ENCODE results near the gene CD164. TPM values are rescaled to one million over a fixed set of nuclear protein-coding genes. Genes with fewer than 3 reads are reported as not detected.
A peak's percentile ranks its signal among the peaks of the same experiment; 100 is the strongest.

The CD164 gene
- total RNA-seq, 1 donor from 2014 or later = 101 TPM

DNA sequence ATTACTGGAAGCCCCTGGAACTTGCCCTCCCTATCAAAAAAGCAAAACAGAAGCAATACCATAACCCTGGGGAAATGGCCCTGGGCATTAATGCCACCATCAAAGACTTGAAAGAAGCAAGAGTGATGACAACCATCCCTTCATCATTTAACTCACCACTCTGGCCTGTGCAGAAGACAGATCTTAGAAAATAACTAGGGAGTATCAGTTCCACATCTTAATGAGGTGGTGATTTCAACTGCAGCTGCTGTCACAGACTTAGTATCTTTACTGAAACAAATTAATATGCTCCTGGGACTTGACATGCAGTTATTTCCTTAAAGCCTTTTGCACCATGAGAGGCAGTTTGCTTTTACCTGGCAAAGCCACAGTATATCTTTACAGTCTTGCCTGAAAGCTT is 24.1 kb downstream of the CD164 start:
- peaks cover 0 to 6% of the 10 kb centered on the region in 2 donors for H3K9me3 ChIP-seq
- DNase-seq (ENCODE audit: low spot score in 2 of 2) = no peak
- TF ChIP-seq, protein P1, sequence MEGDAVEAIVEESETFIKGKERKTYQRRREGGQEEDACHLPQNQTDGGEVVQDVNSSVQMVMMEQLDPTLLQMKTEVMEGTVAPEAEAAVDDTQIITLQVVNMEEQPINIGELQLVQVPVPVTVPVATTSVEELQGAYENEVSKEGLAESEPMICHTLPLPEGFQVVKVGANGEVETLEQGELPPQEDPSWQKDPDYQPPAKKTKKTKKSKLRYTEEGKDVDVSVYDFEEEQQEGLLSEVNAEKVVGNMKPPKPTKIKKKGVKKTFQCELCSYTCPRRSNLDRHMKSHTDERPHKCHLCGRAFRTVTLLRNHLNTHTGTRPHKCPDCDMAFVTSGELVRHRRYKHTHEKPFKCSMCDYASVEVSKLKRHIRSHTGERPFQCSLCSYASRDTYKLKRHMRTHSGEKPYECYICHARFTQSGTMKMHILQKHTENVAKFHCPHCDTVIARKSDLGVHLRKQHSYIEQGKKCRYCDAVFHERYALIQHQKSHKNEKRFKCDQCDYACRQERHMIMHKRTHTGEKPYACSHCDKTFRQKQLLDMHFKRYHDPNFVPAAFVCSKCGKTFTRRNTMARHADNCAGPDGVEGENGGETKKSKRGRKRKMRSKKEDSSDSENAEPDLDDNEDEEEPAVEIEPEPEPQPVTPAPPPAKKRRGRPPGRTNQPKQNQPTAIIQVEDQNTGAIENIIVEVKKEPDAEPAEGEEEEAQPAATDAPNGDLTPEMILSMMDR (IDR thresholded peaks at IDR 0.05) = no peak
- no peaks in the 10 kb centered on the region for H3K27me3 ChIP-seq
- H3K27ac ChIP-seq = no peak overlapping the region
- peaks cover 37 to 71% of the 10 kb centered on the region in 2 donors for H3K36me3 ChIP-seq
- no peak overlapping the region for H3K4me3 ChIP-seq
- H3K4me1 ChIP-seq = no peaks in the 10 kb centered on the region
- intact Hi-C loops (cut with DNase I) = no loop called here

DNA sequence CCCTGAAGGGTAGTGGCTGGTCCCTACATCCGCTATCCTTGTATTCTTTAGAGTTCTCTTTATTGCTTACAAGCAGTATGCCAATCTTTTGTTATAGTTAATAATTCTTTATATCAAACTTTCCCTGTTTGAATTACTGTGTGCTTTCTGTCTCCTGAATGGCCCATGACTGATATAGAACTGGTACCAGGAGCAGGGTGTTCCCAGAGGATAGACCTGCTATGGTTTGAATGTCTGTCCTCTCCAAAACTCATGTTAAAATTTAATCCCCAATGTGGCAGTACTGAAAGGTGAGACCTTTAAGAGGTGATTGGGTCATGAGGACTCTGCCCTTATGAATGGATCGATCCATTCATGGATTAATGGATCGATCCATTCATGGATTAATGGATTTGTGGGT is 26.0 kb downstream of the CD164 start:
- Histone ChIP-seq H3K9me3 (peaks cover 0 to 6% of the 10 kb centered on the region in 2 donors), H3K4me3 (no peak overlapping the region), H3K27me3 (no peaks in the 10 kb centered on the region), H3K27ac (no peak overlapping the region), H3K36me3 (peaks cover 25 to 55% of the 10 kb centered on the region in 2 donors), H3K4me1 (no peaks in the 10 kb centered on the region)
- intact Hi-C loops (cut with DNase I) = no loop called here
- TF ChIP-seq, protein P1 (IDR thresholded peaks at IDR 0.05) = no peak
- DNase-seq (ENCODE audit: low spot score in 2 of 2) = no peak

DNA sequence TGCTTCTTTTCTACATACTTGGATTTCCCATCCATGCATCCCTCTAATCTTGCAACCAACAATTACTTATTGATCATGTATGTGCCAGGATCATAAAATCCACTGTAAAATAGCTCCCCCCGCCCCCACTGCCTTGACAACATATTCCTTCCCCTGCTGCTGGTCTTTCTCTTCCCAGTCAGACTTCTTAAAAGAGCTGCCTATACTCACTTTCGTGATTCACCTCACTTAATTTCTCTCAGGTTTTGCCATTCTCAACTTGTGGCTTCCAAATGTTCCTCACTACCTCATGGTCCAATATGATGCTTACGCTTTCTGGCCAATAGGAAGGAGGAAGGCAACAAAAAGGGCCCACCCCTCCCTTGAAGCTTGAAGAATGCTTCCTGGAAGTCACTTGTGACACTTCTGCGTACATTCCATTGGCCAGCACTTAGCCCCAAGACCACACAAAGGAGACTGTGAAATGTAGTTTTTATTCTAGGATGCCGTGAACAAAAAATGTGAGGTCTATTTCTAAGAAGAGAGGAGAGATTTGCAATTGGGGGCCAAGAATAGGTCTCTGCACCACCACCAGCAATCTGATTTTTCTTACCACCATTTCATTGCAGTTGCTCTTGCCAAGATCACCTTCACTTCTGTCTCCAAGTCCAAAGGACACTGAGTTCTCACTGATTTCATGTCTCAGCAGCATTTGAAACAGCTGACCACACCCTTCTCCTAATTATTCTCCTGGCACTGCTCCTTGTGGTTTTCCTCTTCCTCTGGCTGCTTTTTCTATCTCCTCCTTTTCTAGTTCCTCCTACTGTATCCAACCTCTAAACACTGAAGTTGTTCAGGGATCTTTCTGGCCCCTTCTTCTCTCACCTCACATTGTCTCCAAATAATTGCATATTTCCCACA is 30.8 kb downstream of the CD164 start:
- TF ChIP-seq, protein P1 (IDR thresholded peaks at IDR 0.05) = no peak
- no peaks in the 10 kb centered on the region for H3K27me3 ChIP-seq
- H3K4me3 ChIP-seq = no peak overlapping the region
- H3K9me3 ChIP-seq = peaks cover 0 to 2% of the 10 kb centered on the region in 2 donors
- H3K27ac ChIP-seq = no peak overlapping the region
- H3K36me3 ChIP-seq = peaks cover 9 to 19% of the 10 kb centered on the region in 2 donors
- no peak for DNase-seq (ENCODE audit: low spot score in 2 of 2)
- intact Hi-C loops (cut with DNase I) = no loop called here
- H3K4me1 ChIP-seq = peaks cover 0 to 4% of the 10 kb centered on the region in 2 donors

DNA sequence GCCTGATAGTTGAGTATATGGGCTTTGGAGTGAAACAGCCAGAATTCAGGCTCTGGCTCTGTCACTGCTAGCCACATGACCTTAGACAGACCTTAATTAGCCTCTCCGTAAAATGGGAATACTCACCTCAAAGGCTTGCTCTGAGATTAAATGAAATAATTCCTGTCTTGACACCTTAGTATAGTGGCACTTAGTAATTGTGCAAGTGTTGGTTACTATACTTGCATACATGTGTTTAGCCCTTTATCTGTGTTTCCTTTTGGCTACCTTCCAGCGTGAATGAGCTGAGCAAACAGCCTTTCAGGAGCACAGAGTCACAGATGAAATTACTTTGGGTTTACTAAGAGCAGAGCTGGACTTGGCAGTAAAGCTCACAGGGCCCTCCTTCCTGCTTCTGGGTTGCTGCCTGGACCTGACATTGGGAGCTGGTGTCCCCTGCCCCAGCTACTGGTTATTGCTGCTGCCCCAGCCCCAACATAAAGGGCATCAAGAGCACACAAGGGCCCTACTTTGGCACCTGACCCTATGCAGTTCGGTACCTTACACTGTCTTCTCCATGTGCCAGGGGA is 32.8 kb downstream of the CD164 start:
- H3K4me3 ChIP-seq = no peak overlapping the region
- H3K4me1 ChIP-seq = peaks cover 0 to 4% of the 10 kb centered on the region in 2 donors
- TF ChIP-seq, protein P1 (IDR thresholded peaks at IDR 0.05) = no peak
- H3K27ac ChIP-seq = peak overlapping the region in 1 of 2 donors; percentile 8
- no peaks in the 10 kb centered on the region for H3K9me3 ChIP-seq
- DNase-seq (ENCODE audit: low spot score in 2 of 2) = no peak
- intact Hi-C loops (cut with DNase I) = no loop called here
- peaks cover 0 to 8% of the 10 kb centered on the region in 2 donors for H3K36me3 ChIP-seq
- no peaks in the 10 kb centered on the region for H3K27me3 ChIP-seq

DNA sequence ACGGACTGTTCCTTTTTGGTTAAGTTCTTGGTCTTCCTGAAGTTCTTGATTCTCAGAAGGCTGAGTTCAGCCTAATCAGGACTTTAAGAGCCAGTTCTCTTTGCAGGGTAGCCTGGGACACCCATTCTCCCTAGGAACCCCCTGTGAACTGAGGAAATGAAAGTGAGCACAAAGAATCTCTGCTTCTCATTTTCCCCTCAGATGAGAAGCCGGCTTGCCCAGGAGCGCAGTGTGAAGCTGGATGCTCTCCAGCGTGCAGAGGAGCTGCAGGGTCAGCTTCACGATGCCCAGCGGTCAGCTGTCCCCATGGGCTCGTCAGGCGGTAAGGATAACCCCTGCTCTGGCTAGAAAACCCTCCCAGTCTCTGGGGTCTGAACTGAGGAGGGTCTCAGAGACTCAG is 34.0 kb downstream of the CD164 start:
- Histone ChIP-seq H3K36me3 (no peaks in the 10 kb centered on the region), H3K27me3 (no peaks in the 10 kb centered on the region), H3K4me3 (no peak overlapping the region), H3K4me1 (peaks cover 0 to 4% of the 10 kb centered on the region in 2 donors), H3K9me3 (no peaks in the 10 kb centered on the region), H3K27ac (no peak overlapping the region)
- intact Hi-C loops (cut with DNase I) = no loop called here
- TF ChIP-seq, protein P1 (IDR thresholded peaks at IDR 0.05) = no peak
- DNase-seq (ENCODE audit: low spot score in 2 of 2) = no peak

Measured in ascending aorta (tissue), 2 donors.